ENCODE measurements around the gene WBP2.

- TF ChIP-seq, protein P1, sequence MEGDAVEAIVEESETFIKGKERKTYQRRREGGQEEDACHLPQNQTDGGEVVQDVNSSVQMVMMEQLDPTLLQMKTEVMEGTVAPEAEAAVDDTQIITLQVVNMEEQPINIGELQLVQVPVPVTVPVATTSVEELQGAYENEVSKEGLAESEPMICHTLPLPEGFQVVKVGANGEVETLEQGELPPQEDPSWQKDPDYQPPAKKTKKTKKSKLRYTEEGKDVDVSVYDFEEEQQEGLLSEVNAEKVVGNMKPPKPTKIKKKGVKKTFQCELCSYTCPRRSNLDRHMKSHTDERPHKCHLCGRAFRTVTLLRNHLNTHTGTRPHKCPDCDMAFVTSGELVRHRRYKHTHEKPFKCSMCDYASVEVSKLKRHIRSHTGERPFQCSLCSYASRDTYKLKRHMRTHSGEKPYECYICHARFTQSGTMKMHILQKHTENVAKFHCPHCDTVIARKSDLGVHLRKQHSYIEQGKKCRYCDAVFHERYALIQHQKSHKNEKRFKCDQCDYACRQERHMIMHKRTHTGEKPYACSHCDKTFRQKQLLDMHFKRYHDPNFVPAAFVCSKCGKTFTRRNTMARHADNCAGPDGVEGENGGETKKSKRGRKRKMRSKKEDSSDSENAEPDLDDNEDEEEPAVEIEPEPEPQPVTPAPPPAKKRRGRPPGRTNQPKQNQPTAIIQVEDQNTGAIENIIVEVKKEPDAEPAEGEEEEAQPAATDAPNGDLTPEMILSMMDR (IDR thresholded peaks at IDR 0.05), result no peak
- TF ChIP-seq POLR2A (IDR thresholded peaks at IDR 0.05), result no peak
Measured at GRCh38 chr17:75819116-75819515, 36.0 kb downstream of the WBP2 start.

All from transverse colon (tissue), 3 donors.